ENCODE measurements around the gene BOK. TPM values are rescaled to one million over a fixed set of nuclear protein-coding genes. Genes with fewer than 3 reads are reported as not detected.

BOK gene
- polyA plus RNA-seq, 3 donors: 0.05 TPM; not detected in 2

DNA sequence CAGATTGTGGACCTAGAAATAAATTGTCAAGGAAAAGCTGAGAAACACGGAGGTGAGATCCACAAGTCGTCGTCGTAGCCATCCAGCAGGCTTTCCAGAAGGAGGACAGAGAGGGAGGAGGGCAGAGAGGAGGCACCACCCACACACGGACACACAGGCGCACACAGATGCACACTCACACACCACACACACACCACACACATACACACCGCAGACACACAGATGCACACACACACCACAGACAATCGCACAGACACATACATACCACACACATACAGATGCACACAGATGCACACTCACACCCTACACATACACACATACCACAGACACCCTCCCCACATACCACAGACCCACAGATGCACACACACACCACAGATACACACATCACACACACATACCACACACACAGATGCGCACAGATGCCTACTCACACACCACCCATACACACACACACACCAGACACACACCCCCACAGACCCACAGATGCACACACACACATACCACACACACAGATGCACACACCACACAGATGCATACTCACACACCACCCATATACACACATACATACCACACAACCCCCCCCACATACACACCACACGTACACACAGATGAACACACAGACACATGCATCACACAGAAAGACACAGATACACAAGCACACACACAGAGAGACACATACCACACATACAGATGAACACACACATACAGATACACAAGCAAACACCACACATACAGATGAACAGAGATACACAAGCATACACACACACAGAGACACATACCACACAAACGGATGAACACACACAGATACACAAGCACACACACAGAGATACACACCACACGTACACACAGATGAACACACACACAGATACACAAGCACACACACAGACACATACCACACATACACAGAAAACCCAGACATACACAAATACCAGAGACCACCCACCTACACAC lies 12.7 kb upstream of the BOK start:
- Histone ChIP-seq H4K20me1 (ENCODE audit: insufficient read depth, low read length) (no peaks in the 10 kb centered on the region), H3K9ac (ENCODE audit: insufficient read depth, low read length, poor library complexity, severe bottlenecking) (no peak overlapping the region), H3K4me3 (replicated peaks in 1 of 3; ENCODE audit: low read depth in 2 of 3, low read length in 3 of 3) (no peak overlapping the region), H3K4me2 (replicated peaks; ENCODE audit: extremely low read depth, low read length, poor library complexity, severe bottlenecking) (no peak overlapping the region), H3K79me2 (ENCODE audit: insufficient read depth, low read length) (no peaks in the 10 kb centered on the region), H3K9me3 (replicated peaks in 1 of 2; ENCODE audit: control insufficient read depth in 1 of 2, insufficient read depth in 1 of 2, low read length in 2 of 2) (peaks cover 0 to 7% of the 10 kb centered on the region in 2 donors), H3K36me3 (replicated peaks in 1 of 2; ENCODE audit: control insufficient read depth in 1 of 2, insufficient read depth in 2 of 2, low read length in 2 of 2) (no peaks in the 10 kb centered on the region), H3K27ac (ENCODE audit: low read depth in 1 of 2, low read length in 2 of 2) (no peak overlapping the region), H2AFZ (ENCODE audit: insufficient read depth, low read depth, low read length, poor library complexity, severe bottlenecking) (no peak overlapping the region), H3K27me3 (ENCODE audit: control insufficient read depth in 2 of 2, insufficient read depth in 2 of 2, low read length in 2 of 2) (peaks cover 8 to 34% of the 10 kb centered on the region in 2 donors), H3K4me1 (ENCODE audit: control insufficient read depth in 1 of 2, insufficient read depth in 2 of 2, low read length in 2 of 2) (peaks cover 1 to 7% of the 10 kb centered on the region in 2 donors)
- Mint-ChIP-seq H3K27me3 (ENCODE audit: low read depth in 3 of 3) (peaks cover 28 to 40% (median 30%) of the 10 kb centered on the region in 3 donors), H3K4me3 (no peak overlapping the region), H3K4me1 (peaks cover under 1% of the 10 kb centered on the region), H3K36me3 (no peaks in the 10 kb centered on the region), H3K27ac (no peak overlapping the region), H3K9me3 (peaks cover 0 to 6% (median under 1%) of the 10 kb centered on the region in 7 donors)
- DNase-seq: no peak
- TF ChIP-seq, protein P1, sequence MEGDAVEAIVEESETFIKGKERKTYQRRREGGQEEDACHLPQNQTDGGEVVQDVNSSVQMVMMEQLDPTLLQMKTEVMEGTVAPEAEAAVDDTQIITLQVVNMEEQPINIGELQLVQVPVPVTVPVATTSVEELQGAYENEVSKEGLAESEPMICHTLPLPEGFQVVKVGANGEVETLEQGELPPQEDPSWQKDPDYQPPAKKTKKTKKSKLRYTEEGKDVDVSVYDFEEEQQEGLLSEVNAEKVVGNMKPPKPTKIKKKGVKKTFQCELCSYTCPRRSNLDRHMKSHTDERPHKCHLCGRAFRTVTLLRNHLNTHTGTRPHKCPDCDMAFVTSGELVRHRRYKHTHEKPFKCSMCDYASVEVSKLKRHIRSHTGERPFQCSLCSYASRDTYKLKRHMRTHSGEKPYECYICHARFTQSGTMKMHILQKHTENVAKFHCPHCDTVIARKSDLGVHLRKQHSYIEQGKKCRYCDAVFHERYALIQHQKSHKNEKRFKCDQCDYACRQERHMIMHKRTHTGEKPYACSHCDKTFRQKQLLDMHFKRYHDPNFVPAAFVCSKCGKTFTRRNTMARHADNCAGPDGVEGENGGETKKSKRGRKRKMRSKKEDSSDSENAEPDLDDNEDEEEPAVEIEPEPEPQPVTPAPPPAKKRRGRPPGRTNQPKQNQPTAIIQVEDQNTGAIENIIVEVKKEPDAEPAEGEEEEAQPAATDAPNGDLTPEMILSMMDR (IDR thresholded peaks at IDR 0.05): no peak
- 87% methylated on average over 11 of the region's 12 CpGs for WGBS (ENCODE audit: insufficient coverage)
- intact Hi-C loops (cut with micrococcal nuclease): no loop called here

DNA sequence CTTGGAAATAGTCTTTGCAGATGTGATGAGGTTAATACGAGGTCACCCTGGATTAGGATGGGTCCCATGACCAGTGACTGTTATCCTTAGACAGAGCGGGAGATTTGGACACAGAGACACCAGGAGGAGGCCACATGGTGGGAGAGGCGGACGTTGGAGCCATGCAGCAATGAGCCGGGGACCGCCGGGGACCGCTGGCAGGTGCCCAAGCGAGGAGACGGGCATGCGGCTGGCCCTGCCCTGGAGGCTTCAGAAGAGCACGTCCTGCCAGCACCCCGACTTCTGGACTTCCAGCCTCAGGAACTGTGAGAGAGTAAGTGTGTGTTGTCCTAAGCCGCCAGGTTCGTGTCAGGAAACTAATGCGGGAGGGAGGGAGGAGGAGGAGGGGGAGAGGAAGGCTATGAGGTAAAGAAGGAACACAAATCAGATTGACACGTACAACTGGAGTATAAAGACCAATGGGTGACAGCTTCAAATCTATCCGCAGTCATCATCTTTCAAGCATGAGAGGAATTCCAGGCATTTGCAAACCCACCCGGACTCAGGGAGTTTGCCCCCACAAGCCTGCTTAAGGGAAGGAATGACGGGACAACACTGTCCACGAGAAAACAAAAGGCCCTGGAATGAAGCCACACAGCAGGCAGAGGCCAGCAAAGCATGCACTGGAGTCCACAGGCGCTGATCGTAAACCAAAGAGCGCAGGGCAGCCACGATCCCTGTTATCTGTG lies 11.6 kb upstream of the BOK start:
- Histone ChIP-seq H3K4me3 (replicated peaks in 1 of 3; ENCODE audit: low read depth in 2 of 3, low read length in 3 of 3) (no peak overlapping the region), H3K27me3 (ENCODE audit: control insufficient read depth in 2 of 2, insufficient read depth in 2 of 2, low read length in 2 of 2) (peaks cover 5 to 30% of the 10 kb centered on the region in 2 donors), H3K9ac (ENCODE audit: insufficient read depth, low read length, poor library complexity, severe bottlenecking) (no peak overlapping the region), H3K4me2 (replicated peaks; ENCODE audit: extremely low read depth, low read length, poor library complexity, severe bottlenecking) (no peak overlapping the region), H3K36me3 (replicated peaks in 1 of 2; ENCODE audit: control insufficient read depth in 1 of 2, insufficient read depth in 2 of 2, low read length in 2 of 2) (no peaks in the 10 kb centered on the region), H3K27ac (ENCODE audit: low read depth in 1 of 2, low read length in 2 of 2) (no peak overlapping the region), H4K20me1 (ENCODE audit: insufficient read depth, low read length) (no peaks in the 10 kb centered on the region), H3K4me1 (ENCODE audit: control insufficient read depth in 1 of 2, insufficient read depth in 2 of 2, low read length in 2 of 2) (no peaks in the 10 kb centered on the region), H2AFZ (ENCODE audit: insufficient read depth, low read depth, low read length, poor library complexity, severe bottlenecking) (no peak overlapping the region), H3K79me2 (ENCODE audit: insufficient read depth, low read length) (no peaks in the 10 kb centered on the region), H3K9me3 (replicated peaks in 1 of 2; ENCODE audit: control insufficient read depth in 1 of 2, insufficient read depth in 1 of 2, low read length in 2 of 2) (no peaks in the 10 kb centered on the region)
- H3K27ac Mint-ChIP-seq: no peak overlapping the region
- peaks cover 22 to 35% (median 26%) of the 10 kb centered on the region in 3 donors for H3K27me3 Mint-ChIP-seq (ENCODE audit: low read depth in 3 of 3)
- TF ChIP-seq, protein P1 (IDR thresholded peaks at IDR 0.05): no peak
- no peaks in the 10 kb centered on the region for H3K36me3 Mint-ChIP-seq
- peaks cover 0 to 2% (median 0%) of the 10 kb centered on the region in 7 donors for H3K9me3 Mint-ChIP-seq
- intact Hi-C loops (cut with micrococcal nuclease): no loop called here
- H3K4me1 Mint-ChIP-seq: no peaks in the 10 kb centered on the region
- DNase-seq: no peak
- peak overlapping the region in 1 of 2 donors; percentile 43 for H3K4me3 Mint-ChIP-seq
- 60% methylated on average over 18 of the region's 25 CpGs for WGBS (ENCODE audit: insufficient coverage)
